ENCODE results near the gene ZRANB3. TPM values are rescaled to one million over a fixed set of nuclear protein-coding genes. Genes with fewer than 3 reads are reported as not detected.
A peak's percentile ranks its signal among the peaks of the same experiment; 100 is the strongest.

Gene ZRANB3
- total and polyA plus RNA-seq, 2 experiments from 2014 or later: 5.7 to 6.4 TPM

GRCh38 chr2:135162377-135162776 lies 368.6 kb downstream of the ZRANB3 start:
- in situ Hi-C loops (cut with MboI): no loop called here
- Histone ChIP-seq H3K9ac (no peak overlapping the region), H3K4me3 (no peak overlapping the region), H3K9me3 (ENCODE audit: low read depth) (no peaks in the 10 kb centered on the region), H3K36me3 (ENCODE audit: low read depth) (peaks cover 32% of the 10 kb centered on the region; the same call in 1 of the 2 replicates), H3K27me3 (replicated peaks; ENCODE audit: insufficient read depth) (no peaks in the 10 kb centered on the region), H4K20me1 (ENCODE audit: insufficient read depth) (no peaks in the 10 kb centered on the region), H3F3A (ENCODE audit: insufficient read depth) (peaks cover 38% of the 10 kb centered on the region), H3K27ac (no peak overlapping the region), H3K4me1 (ENCODE audit: insufficient read depth) (peaks cover 13% of the 10 kb centered on the region), H3K4me2 (ENCODE audit: unreplicated experiment) (no peak overlapping the region), H3K79me2 (ENCODE audit: insufficient read depth) (0 out of 2 replicates have a peak, but pooled peaks cover 4% of the 10 kb centered on the region), H3K9me2 (ENCODE audit: insufficient read depth) (no peaks in the 10 kb centered on the region), H2AFZ (no peak overlapping the region)
- TF ChIP-seq EZH2phosphoT487 (IDR thresholded peaks at IDR 0.05; ENCODE audit: insufficient read depth, low read depth): no peak
- no peak for TF ChIP-seq EZH2 (IDR thresholded peaks at IDR 0.05; ENCODE audit: insufficient read depth, poor library complexity, severe bottlenecking)
- WGBS, 2 experiments (ENCODE audit: low coverage in 1 of 2, low lambda C conversion rate in 2 of 2, missing lambda C conversion rate in 2 of 2): 93 to 96% methylated on average over 5 of the region's 5 CpGs
- no peak for DNase-seq

- H3K36me3 ChIP-seq (ENCODE audit: low read depth): peaks cover 47% of the 10 kb centered on the region
Measured at GRCh38 chr2:135159191-135159590, 371.8 kb downstream of the ZRANB3 start.

GRCh38 chr2:135157856-135158255 lies 373.2 kb downstream of the ZRANB3 start:
- Histone ChIP-seq H3K4me3 (no peak overlapping the region), H3K27ac (no peak overlapping the region), H3K79me2 (ENCODE audit: insufficient read depth) (0 out of 2 replicates have a peak, but pooled peaks cover 12% of the 10 kb centered on the region), H4K20me1 (ENCODE audit: insufficient read depth) (no peaks in the 10 kb centered on the region), H3K9ac (no peak overlapping the region), H3K27me3 (replicated peaks; ENCODE audit: insufficient read depth) (no peaks in the 10 kb centered on the region), H3F3A (ENCODE audit: insufficient read depth) (peaks cover 10% of the 10 kb centered on the region), H3K4me1 (ENCODE audit: insufficient read depth) (no peaks in the 10 kb centered on the region), H3K4me2 (ENCODE audit: unreplicated experiment) (no peak overlapping the region), H3K9me3 (ENCODE audit: low read depth) (no peaks in the 10 kb centered on the region), H3K36me3 (ENCODE audit: low read depth) (peaks cover 54% of the 10 kb centered on the region), H2AFZ (no peak overlapping the region), H3K9me2 (ENCODE audit: insufficient read depth) (no peaks in the 10 kb centered on the region)
- TF ChIP-seq EZH2 (IDR thresholded peaks at IDR 0.05; ENCODE audit: insufficient read depth, poor library complexity, severe bottlenecking) (no peak), EZH2phosphoT487 (IDR thresholded peaks at IDR 0.05; ENCODE audit: insufficient read depth, low read depth) (no peak)
- DNase-seq: no peak
- WGBS, 2 experiments (ENCODE audit: low coverage in 1 of 2, low lambda C conversion rate in 2 of 2, missing lambda C conversion rate in 2 of 2): 96 to 99% methylated on average over 3 of the region's 3 CpGs
- in situ Hi-C loops (cut with MboI): no loop called here

More at GRCh38 chr2:135159191-135159590, 371.8 kb downstream of the ZRANB3 start:
- H3K79me2 ChIP-seq (ENCODE audit: insufficient read depth): 0 out of 2 replicates have a peak, but pooled peaks cover 8% of the 10 kb centered on the region
- no peak overlapping the region for H3K9ac ChIP-seq
- no peak overlapping the region for H3K4me3 ChIP-seq
- H3K27ac ChIP-seq: no peak overlapping the region
- no peak overlapping the region for H2AFZ ChIP-seq
- in situ Hi-C loops (cut with MboI): no loop called here
- H4K20me1 ChIP-seq (ENCODE audit: insufficient read depth): no peaks in the 10 kb centered on the region
- no peaks in the 10 kb centered on the region for H3K9me2 ChIP-seq (ENCODE audit: insufficient read depth)
- H3K27me3 ChIP-seq (replicated peaks; ENCODE audit: insufficient read depth): no peaks in the 10 kb centered on the region
- peaks cover 24% of the 10 kb centered on the region for H3F3A ChIP-seq (ENCODE audit: insufficient read depth)
- H3K4me1 ChIP-seq (ENCODE audit: insufficient read depth): peaks cover 3% of the 10 kb centered on the region; the same call in 1 of the 2 replicates
- WGBS, 2 experiments (ENCODE audit: low coverage in 1 of 2, low lambda C conversion rate in 2 of 2, missing lambda C conversion rate in 2 of 2): 97 to 100% methylated on average over 2 of the region's 2 CpGs
- no peaks in the 10 kb centered on the region for H3K9me3 ChIP-seq (ENCODE audit: low read depth)
- H3K4me2 ChIP-seq (ENCODE audit: unreplicated experiment): no peak overlapping the region
- no peak for DNase-seq
- no peak for TF ChIP-seq EZH2phosphoT487 (IDR thresholded peaks at IDR 0.05; ENCODE audit: insufficient read depth, low read depth)
- no peak for TF ChIP-seq EZH2 (IDR thresholded peaks at IDR 0.05; ENCODE audit: insufficient read depth, poor library complexity, severe bottlenecking)

- H2AFZ ChIP-seq: no peak overlapping the region
- H4K20me1 ChIP-seq (ENCODE audit: insufficient read depth): no peaks in the 10 kb centered on the region
- H3K79me2 ChIP-seq (ENCODE audit: insufficient read depth): peaks cover 22% of the 10 kb centered on the region; the same call in 1 of the 2 replicates
- peaks cover 73% of the 10 kb centered on the region for H3K36me3 ChIP-seq (ENCODE audit: low read depth)
- no peaks in the 10 kb centered on the region for H3K9me2 ChIP-seq (ENCODE audit: insufficient read depth)
- no peak overlapping the region for H3K4me2 ChIP-seq (ENCODE audit: unreplicated experiment)
- H3K4me1 ChIP-seq (ENCODE audit: insufficient read depth): no peaks in the 10 kb centered on the region
- no peaks in the 10 kb centered on the region for H3K27me3 ChIP-seq (replicated peaks; ENCODE audit: insufficient read depth)
- DNase-seq: no peak
- TF ChIP-seq EZH2 (IDR thresholded peaks at IDR 0.05; ENCODE audit: insufficient read depth, poor library complexity, severe bottlenecking) (no peak), EZH2phosphoT487 (IDR thresholded peaks at IDR 0.05; ENCODE audit: insufficient read depth, low read depth) (no peak)
- H3K9me3 ChIP-seq (ENCODE audit: low read depth): no peaks in the 10 kb centered on the region
- H3K9ac ChIP-seq: no peak overlapping the region
- no peak overlapping the region for H3K4me3 ChIP-seq
- H3K27ac ChIP-seq: no peak overlapping the region
- in situ Hi-C loops (cut with MboI): no loop called here
- H3F3A ChIP-seq (ENCODE audit: insufficient read depth): no peaks in the 10 kb centered on the region
Measured at GRCh38 chr2:135154962-135155361, 376.1 kb downstream of the ZRANB3 start.

- no peaks in the 10 kb centered on the region for H3K9me3 ChIP-seq (ENCODE audit: low read depth)
- no peak overlapping the region for H3K27ac ChIP-seq
- no peaks in the 10 kb centered on the region for H3K27me3 ChIP-seq (replicated peaks; ENCODE audit: insufficient read depth)
- 79 to 83% methylated on average over 1 of the region's 1 CpG for WGBS, 2 experiments (ENCODE audit: low coverage in 1 of 2, low lambda C conversion rate in 2 of 2, missing lambda C conversion rate in 2 of 2)
- no peak overlapping the region for H3K9ac ChIP-seq
- H3K9me2 ChIP-seq (ENCODE audit: insufficient read depth): no peaks in the 10 kb centered on the region
- H4K20me1 ChIP-seq (ENCODE audit: insufficient read depth): 0 out of 2 replicates have a peak, but pooled peaks cover 6% of the 10 kb centered on the region
- no peak overlapping the region for H3K4me2 ChIP-seq (ENCODE audit: unreplicated experiment)
- peaks cover 7% of the 10 kb centered on the region; the same call in 1 of the 2 replicates for H3K4me1 ChIP-seq (ENCODE audit: insufficient read depth)
- peaks cover 44% of the 10 kb centered on the region for H3K79me2 ChIP-seq (ENCODE audit: insufficient read depth)
- peaks cover 67% of the 10 kb centered on the region for H3K36me3 ChIP-seq (ENCODE audit: low read depth)
- H3K4me3 ChIP-seq: no peak overlapping the region
- no peaks in the 10 kb centered on the region for H3F3A ChIP-seq (ENCODE audit: insufficient read depth)
- no peak overlapping the region for H2AFZ ChIP-seq
- TF ChIP-seq EZH2 (IDR thresholded peaks at IDR 0.05; ENCODE audit: insufficient read depth, poor library complexity, severe bottlenecking) (no peak), EZH2phosphoT487 (IDR thresholded peaks at IDR 0.05; ENCODE audit: insufficient read depth, low read depth) (no peak)
- in situ Hi-C loops (cut with MboI): no loop called here
- DNase-seq: peak; percentile 19
Measured at GRCh38 chr2:135152361-135152760, 378.7 kb downstream of the ZRANB3 start.

Measured in GM23248 (cell line).